ENCODE results near the gene PIGU. TPM values are rescaled to one million over a fixed set of nuclear protein-coding genes. Genes with fewer than 3 reads are reported as not detected.
A peak's percentile ranks its signal among the peaks of the same experiment; 100 is the strongest.

The PIGU gene
- total and polyA plus RNA-seq, 2 donors (not counting 1 experiment from before 2014, with no cell fraction given), result 6.4 to 42.6 TPM

DNA sequence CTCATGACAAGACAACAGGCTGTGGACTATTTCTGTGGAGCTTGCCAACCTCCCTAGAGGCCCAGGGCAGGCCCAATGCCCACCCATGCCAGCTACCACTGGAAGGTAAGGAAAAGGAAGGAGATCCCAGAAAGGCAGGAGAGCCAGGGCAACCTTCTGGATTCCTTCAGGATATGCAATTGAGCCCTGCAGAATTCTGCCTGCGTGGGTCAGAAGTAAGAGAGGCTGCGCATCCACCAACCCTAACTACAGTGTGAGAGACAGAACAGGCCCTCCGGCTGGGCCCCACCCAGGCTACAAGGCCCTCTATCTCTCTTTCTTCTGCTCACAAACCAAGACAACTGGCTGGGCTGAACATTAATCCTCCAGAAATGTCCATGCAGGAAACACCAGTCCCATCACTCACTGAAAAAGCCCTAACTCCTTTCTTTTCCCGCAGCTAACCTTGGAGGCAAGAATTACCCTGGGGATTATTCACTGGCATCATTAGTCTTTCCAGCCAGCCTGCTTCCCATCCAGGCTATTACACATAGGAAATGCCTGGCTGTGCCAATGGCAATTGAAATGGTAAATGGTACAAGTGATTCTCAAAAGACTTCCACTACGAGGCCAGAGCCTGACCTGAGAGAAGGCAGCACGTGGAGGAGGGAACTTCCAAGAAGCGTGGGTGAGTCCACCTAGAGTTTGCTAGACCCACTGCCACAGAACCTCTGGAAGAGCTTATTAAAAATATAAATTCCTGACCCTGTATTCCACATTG, 103.2 kb downstream of the PIGU start:
- Histone ChIP-seq H3K79me2 (ENCODE audit: control insufficient read depth, insufficient read depth, low read length) (no peaks in the 10 kb centered on the region), H3K4me1 (ENCODE audit: control insufficient read depth, extremely low read depth, insufficient read depth, low read length) (no peaks in the 10 kb centered on the region), H3K4me2 (ENCODE audit: extremely low read depth, insufficient read depth, low read length) (no peak overlapping the region), H3K27me3 (ENCODE audit: control insufficient read depth, insufficient read depth, low read length) (no peaks in the 10 kb centered on the region), H3K36me3 (ENCODE audit: control insufficient read depth, insufficient read depth, low read length) (no peaks in the 10 kb centered on the region), H4K20me1 (ENCODE audit: control insufficient read depth, extremely low read depth, insufficient read depth, low read length) (no peaks in the 10 kb centered on the region), H3K4me3 (replicated peaks in 1 of 4; ENCODE audit: control extremely low read depth in 1 of 4, insufficient read depth in 1 of 4, low read depth in 3 of 4, low read length in 4 of 4) (no peak overlapping the region), H3K9ac (ENCODE audit: insufficient read depth, low read length) (no peak overlapping the region), H3K27ac (ENCODE audit: insufficient read depth, low read length) (no peak overlapping the region), H2AFZ (ENCODE audit: low read length) (no peak overlapping the region), H3K9me3 (ENCODE audit: control insufficient read depth, insufficient read depth, low read depth, low read length) (no peaks in the 10 kb centered on the region)
- TF ChIP-seq, protein P1, sequence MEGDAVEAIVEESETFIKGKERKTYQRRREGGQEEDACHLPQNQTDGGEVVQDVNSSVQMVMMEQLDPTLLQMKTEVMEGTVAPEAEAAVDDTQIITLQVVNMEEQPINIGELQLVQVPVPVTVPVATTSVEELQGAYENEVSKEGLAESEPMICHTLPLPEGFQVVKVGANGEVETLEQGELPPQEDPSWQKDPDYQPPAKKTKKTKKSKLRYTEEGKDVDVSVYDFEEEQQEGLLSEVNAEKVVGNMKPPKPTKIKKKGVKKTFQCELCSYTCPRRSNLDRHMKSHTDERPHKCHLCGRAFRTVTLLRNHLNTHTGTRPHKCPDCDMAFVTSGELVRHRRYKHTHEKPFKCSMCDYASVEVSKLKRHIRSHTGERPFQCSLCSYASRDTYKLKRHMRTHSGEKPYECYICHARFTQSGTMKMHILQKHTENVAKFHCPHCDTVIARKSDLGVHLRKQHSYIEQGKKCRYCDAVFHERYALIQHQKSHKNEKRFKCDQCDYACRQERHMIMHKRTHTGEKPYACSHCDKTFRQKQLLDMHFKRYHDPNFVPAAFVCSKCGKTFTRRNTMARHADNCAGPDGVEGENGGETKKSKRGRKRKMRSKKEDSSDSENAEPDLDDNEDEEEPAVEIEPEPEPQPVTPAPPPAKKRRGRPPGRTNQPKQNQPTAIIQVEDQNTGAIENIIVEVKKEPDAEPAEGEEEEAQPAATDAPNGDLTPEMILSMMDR (conservative IDR thresholded peaks at IDR 0.05 in 1 of 2, IDR thresholded peaks at IDR 0.05 in 1 of 2; ENCODE audit: low read depth in 1 of 2, low read length in 2 of 2), result no peak
- TF ChIP-seq EZH2 (IDR thresholded peaks at IDR 0.05; ENCODE audit: low read length, missing control alignments), result no peak
- DNase-seq (ENCODE audit: low read depth in 2 of 2), result no peak

DNA sequence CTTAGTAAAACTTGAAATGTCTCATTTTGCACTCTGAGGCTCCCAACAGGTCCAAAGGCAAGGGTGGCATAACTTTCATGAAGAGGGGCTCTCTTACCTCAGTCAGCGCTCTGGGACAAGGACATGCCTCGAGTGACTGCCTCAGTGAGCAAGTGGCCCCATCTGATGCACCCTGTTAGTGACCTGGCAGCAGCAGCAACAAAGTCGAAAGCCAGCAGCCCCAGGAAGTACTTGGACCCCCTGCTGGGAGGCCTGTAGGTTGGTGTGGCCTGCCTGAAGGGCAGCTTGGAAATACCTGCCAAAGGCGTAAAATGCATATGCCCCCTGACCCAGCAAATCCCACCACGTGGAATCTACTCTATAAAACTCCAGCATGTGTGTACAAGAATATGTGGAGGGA, 105.1 kb downstream of the PIGU start:
- Histone ChIP-seq H3K27ac (ENCODE audit: insufficient read depth, low read length) (no peak overlapping the region), H3K4me2 (ENCODE audit: extremely low read depth, insufficient read depth, low read length) (no peak overlapping the region), H3K27me3 (ENCODE audit: control insufficient read depth, insufficient read depth, low read length) (no peaks in the 10 kb centered on the region), H3K79me2 (ENCODE audit: control insufficient read depth, insufficient read depth, low read length) (no peaks in the 10 kb centered on the region), H2AFZ (ENCODE audit: low read length) (no peak overlapping the region), H3K4me1 (ENCODE audit: control insufficient read depth, extremely low read depth, insufficient read depth, low read length) (no peaks in the 10 kb centered on the region), H3K9me3 (ENCODE audit: control insufficient read depth, insufficient read depth, low read depth, low read length) (no peaks in the 10 kb centered on the region), H4K20me1 (ENCODE audit: control insufficient read depth, extremely low read depth, insufficient read depth, low read length) (no peaks in the 10 kb centered on the region), H3K36me3 (ENCODE audit: control insufficient read depth, insufficient read depth, low read length) (no peaks in the 10 kb centered on the region), H3K4me3 (replicated peaks in 1 of 4; ENCODE audit: control extremely low read depth in 1 of 4, insufficient read depth in 1 of 4, low read depth in 3 of 4, low read length in 4 of 4) (no peak overlapping the region), H3K9ac (ENCODE audit: insufficient read depth, low read length) (no peak overlapping the region)
- no peak for TF ChIP-seq EZH2 (IDR thresholded peaks at IDR 0.05; ENCODE audit: low read length, missing control alignments)
- TF ChIP-seq, protein P1 (conservative IDR thresholded peaks at IDR 0.05 in 1 of 2, IDR thresholded peaks at IDR 0.05 in 1 of 2; ENCODE audit: low read depth in 1 of 2, low read length in 2 of 2), result no peak
- no peak for DNase-seq (ENCODE audit: low read depth in 2 of 2)

DNA sequence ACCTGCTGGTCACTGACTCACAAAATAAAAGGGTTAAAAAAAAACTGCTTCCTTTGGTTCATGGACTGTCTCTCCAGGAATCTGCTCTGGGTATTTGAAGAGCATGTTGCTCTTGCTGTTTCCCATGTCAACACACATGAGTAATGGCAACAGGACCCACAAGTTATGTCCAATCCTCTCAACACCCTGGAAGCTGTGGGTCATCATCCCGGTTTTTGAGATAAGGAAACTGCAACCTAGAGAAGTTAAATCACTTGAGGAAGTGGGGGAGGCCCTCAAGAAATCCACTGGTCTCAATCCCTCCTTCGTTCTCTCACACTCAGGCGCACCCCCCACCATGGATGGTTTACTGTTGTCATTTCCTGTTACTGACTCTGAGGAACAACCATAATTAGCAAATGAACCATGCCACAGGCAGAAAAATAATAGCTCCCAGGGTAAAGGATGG, 106.0 kb downstream of the PIGU start:
- Histone ChIP-seq H3K4me3 (replicated peaks in 1 of 4; ENCODE audit: control extremely low read depth in 1 of 4, insufficient read depth in 1 of 4, low read depth in 3 of 4, low read length in 4 of 4) (no peak overlapping the region), H3K27me3 (ENCODE audit: control insufficient read depth, insufficient read depth, low read length) (no peaks in the 10 kb centered on the region), H3K9ac (ENCODE audit: insufficient read depth, low read length) (no peak overlapping the region), H3K9me3 (ENCODE audit: control insufficient read depth, insufficient read depth, low read depth, low read length) (no peaks in the 10 kb centered on the region), H3K4me1 (ENCODE audit: control insufficient read depth, extremely low read depth, insufficient read depth, low read length) (no peaks in the 10 kb centered on the region), H3K4me2 (ENCODE audit: extremely low read depth, insufficient read depth, low read length) (no peak overlapping the region), H4K20me1 (ENCODE audit: control insufficient read depth, extremely low read depth, insufficient read depth, low read length) (no peaks in the 10 kb centered on the region), H2AFZ (ENCODE audit: low read length) (no peak overlapping the region), H3K27ac (ENCODE audit: insufficient read depth, low read length) (no peak overlapping the region), H3K36me3 (ENCODE audit: control insufficient read depth, insufficient read depth, low read length) (no peaks in the 10 kb centered on the region), H3K79me2 (ENCODE audit: control insufficient read depth, insufficient read depth, low read length) (no peaks in the 10 kb centered on the region)
- DNase-seq (ENCODE audit: low read depth in 2 of 2), result peak; percentile 23 to 86
- TF ChIP-seq EZH2 (IDR thresholded peaks at IDR 0.05; ENCODE audit: low read length, missing control alignments), result no peak
- TF ChIP-seq, protein P1 (conservative IDR thresholded peaks at IDR 0.05 in 1 of 2, IDR thresholded peaks at IDR 0.05 in 1 of 2; ENCODE audit: low read depth in 1 of 2, low read length in 2 of 2), result no peak
